Stimulated activated naive CD8-positive, alpha-beta T cell treated with anti-CD3 and anti-CD28 coated beads, Interleukin-15, Interleukin-2, amounts not matched to agents 100 U/mL and 50 U/mL, for 24 hours (primary cell): ENCODE results near the gene PLPP1.
A peak's percentile ranks its signal among the peaks of the same experiment; 100 is the strongest.

Experiments
- ATAC-seq: fragments of 150-1000 bp; cut with Tn5 transposase; one replicate; pipeline ENCODE4 v1.10.0; 2021
- DNase-seq: peaks from one replicate; pipeline ENCODE4 v3.0.0; 2021

The PLPP1 gene

DNA sequence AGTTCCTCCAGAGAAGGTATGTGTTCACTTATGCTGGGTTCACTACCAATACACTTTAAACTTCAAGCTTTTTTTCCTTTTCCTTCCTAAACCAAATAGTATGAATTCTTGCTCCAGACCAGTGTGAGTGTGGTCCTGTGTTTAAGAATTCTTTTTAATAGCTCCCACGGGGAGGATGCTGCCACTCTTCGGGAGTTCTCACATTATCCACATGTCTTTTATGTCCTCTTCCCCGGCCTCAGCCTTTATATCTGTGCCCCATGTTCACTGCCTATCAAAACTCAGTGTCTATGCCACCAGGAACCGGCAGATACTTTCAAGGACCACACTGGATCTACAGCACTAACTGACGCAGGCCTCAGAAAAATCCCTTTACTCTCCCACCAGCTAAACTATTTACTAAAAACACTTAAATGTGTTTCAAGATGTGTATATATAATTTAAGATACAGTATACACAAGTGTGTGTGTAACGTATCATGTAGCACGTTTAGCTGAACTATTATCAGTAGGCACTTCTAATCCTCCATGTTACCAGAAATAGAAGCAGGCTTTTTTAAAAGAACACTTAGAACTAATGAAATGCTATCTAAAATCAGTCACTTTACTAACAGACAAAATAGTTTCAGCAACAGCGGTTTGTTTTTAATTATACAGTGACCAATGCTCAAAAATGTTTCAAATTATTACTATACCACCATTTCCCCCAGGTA is 88.0 kb downstream of the PLPP1 start:
- no peak for ATAC-seq
- DNase-seq: no peak

DNA sequence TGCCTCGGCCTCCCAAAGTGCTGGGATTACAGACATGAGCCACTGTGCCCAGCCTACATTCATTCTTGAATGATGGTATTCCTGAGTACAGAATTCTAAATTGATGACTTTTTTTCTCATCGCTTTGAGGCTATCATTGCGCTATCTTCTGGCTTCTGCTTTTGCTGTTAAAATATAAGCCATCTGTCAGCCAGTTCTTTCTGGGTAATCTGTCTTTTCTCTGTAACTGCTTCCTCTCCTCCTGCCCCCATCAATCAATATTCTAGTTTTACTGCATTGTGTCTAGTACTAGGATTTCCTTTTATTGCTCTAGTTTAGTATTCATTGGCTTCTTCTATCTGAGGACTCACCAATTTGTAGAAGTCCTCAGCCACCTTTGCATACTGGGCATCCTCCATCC is 89.0 kb downstream of the PLPP1 start:
- DNase-seq: no peak
- no peak for ATAC-seq

DNA sequence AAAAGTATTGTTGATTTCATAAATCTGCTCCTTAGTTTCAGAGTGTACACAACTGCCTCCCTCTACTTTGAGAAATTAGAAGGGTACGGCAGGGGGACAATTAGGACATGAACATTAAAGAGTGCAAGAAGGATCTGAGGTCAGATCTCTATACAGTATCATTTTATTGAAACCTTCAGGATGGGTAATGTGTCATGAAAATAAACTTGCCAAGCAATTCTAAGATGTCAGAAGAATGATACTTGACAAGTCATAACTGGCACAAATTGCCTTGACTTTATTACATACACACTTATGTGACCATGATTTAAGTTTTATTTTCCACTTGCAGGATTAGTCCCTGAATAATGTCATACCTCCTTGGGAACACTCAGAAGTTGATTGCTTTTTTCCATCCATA is 92.8 kb downstream of the PLPP1 start:
- DNase-seq (no peak), ATAC-seq (no peak)

DNA sequence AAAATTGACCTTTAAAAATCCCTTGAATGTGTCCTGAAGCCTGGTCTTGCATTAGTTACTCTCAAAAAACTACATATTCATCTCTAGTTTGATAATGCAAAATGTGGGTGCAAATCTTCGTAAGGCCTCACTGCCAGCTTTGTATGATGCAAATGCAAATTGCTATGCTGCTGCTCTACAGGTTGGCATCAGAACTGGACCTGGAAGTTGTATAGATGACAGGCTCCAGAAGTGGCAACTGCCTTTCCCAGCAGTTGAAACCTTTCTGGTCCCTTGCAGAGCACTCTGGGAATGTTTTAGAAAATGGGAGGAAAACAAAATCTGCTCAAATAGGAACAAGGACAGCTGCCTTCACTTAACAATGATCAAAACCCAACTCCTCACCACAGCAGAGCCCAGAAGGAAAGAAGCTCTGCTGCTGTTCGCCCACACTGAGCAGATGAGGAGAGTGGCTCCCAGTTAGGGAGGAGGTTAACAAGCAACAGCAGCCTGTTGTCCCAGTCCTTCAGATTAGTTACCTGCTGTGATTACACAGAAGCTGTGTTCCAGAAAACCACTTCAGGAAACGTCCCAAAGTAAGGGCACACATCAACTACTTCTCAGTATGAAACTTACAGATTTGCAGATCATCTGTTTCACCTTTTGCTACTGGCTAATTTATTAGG is 93.5 kb downstream of the PLPP1 start:
- no peak for ATAC-seq
- DNase-seq: no peak

DNA sequence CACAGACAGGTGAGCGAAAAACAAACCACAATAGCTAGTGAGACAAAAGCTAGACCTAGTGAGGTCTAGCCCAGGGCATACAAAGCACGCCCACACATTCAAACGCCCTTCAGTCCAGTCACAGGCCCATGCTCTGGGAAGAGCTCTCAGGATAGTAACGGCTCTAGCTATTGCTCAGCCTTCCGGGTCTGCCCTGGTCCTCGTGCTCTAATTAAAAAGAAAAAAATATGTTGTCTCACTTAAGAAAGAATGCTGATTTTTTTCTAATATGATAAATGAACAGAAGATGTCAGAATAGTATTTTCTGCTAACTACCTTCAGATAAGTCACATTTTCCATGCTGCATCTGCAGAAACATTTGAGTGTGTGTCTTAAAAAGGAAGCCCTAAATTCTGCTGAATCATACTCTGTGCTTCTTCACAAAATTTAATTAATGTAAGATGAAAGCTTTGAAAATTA is 94.5 kb downstream of the PLPP1 start:
- peak; percentile 58 for ATAC-seq

DNA sequence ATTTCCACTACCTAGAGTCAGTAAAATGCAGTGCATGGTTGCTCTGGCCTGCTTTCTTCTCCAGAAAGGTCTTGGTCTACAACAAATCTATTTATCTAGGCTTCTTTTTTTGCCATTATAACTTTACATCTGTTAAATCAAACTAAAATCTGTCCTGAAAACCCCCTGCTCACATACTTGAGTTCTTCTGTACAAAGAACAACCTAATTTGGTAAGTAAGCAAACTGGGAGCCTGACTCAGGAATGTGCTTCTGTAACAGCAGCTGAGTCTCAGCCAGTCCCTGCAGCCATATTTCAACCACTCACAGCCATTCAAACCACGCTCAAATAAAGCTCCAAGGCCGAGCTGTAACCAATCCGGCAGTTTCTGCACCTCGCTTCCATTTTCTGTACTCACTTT is 95.8 kb downstream of the PLPP1 start:
- DNase-seq: no peak
- ATAC-seq: no peak

More for the DNA sequence above, 94.5 kb downstream of the PLPP1 start:
- peak; percentile 14 for DNase-seq

DNA sequence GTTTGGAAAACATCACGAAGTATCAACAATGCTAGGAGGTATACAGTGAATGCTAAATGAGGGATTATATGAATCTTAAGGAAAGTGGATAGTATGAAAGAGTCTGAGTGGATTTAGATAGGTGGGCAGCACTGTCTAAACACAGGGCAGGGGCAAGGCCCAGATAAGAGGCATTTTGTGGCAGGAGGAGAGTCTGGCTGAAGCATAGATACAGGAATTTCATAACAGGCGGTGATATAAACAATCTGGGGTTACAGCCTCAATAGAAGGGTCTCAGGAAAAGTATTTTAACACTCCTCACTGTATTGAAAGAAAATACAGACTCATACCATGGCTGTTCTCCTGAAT is 96.9 kb downstream of the PLPP1 start:
- ATAC-seq: no peak

DNA sequence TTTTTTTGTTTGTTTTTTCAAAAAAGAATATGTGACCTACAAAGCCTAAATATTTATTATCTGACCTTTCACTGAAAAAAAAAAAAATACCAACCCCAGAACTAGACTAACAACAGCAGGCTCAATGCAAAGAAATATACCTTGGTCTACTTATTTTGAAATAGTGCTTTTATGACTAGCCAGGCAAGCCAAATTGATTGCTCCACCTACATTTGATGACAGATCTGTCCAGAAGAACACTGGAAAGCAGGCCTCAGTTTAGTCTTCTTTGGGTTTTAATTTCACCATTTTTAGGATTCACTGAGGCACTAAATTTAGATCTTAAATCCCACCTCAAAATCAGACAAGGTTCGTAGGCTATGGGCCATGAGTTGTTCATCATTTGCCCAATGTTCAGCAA is 97.3 kb downstream of the PLPP1 start:
- DNase-seq (no peak), ATAC-seq (no peak)

More for the DNA sequence above, 96.9 kb downstream of the PLPP1 start:
- no peak for DNase-seq

DNA sequence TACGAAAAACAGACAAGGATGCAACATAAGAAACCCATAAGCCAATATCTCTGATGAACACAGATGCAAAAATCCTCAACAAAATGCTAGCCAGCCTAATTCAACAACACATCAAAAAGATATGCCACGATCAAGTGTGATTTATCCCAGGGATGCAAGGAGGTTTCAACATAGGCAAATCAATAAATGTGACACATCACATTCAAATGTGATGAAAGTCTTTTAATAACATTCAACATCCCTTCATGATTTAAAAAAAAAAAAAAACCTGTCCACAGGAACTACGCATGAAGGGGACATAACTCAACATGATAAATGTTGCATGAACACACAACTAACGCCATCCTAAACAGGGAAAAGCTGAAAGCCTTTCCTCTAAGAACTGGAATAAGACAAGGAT is 102.2 kb downstream of the PLPP1 start:
- DNase-seq: no peak
- ATAC-seq: no peak

DNA sequence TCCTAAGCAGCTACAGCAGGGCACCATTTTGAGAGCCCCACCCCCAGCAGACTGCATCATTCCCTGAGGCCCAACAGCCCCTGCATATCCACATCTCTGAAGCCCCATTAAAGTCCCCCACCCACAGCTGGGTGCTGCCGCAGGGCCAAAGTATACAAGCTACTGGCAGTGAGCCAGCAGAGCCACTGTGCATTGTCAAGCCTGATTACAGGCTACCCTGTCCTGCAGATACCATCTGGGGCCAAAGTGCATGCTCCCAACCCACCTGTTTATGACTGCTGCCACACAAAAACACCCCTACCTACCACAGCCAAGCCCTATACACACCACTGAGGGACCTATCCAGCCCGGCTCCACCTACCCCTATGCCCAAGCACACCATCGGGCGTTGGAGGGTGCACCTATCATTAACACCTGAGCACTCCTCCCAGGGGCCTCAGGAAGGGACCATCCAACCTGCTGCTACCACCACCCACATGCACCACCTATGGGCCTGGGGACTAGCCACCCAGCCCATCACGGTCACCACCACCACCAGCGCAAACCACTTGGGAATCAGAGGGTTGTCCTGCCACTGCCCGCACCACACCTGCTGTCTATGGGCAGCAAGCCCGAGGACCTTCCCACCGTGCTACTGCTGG is 105.0 kb downstream of the PLPP1 start:
- ATAC-seq (no peak), DNase-seq (no peak)

DNA sequence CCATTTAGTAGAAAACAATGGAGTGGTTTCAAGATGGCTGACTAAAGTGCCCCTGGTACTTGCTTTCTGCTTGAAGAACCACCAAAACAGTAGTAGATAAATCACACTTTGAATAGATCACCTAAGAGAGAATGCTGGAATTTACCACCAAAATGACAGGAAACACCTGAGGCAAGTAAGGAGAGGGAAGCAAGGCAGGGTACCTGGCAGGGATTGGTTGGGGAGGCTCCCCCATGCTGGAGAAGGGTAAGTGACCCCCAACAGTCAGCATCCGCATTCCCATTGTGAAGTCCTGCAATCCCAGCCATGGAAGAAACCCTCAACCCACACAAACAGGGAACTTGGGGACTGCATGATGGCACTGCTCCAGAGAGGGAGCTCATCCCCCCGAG is 105.5 kb downstream of the PLPP1 start:
- no peak for ATAC-seq
- no peak for DNase-seq

DNA sequence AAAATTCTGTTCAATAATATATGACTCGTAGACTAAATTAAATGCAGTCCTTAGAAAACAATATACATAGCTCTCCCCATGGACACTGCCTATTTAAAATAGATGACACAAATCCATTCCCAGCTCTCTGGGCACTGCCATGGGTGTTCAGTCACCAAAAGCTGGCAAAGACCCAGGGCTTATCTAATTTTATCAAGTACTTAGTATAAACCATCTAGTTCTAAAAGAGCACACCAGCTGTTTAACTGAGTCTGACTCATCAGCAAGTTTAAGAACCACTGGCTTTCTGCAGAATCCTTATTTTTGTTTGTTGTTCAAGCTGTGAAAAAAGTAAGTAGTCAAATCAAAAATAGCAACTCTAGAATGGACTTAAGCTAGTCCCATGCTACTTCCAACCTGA is 107.6 kb downstream of the PLPP1 start:
- ATAC-seq (no peak), DNase-seq (no peak)

DNA sequence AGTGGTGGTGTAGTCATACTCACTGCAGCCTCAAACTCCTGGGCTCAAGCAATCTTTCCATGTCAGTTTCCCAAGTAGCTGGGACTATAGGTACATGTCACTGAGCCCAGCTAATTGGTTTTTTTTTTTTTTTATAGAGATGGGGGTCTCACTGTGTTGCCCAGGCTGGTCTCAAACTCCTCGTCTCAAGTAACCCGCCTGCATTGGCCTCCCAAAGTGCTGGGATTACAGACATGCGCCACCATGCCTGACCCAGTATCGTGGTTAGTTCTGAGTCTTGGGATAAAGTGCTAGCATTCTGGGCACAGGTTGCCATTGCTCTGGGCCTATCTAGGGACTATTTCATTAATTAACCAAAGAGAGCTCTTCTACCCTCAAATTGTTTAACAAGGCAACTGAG is 108.3 kb downstream of the PLPP1 start:
- ATAC-seq (no peak), DNase-seq (no peak)

DNA sequence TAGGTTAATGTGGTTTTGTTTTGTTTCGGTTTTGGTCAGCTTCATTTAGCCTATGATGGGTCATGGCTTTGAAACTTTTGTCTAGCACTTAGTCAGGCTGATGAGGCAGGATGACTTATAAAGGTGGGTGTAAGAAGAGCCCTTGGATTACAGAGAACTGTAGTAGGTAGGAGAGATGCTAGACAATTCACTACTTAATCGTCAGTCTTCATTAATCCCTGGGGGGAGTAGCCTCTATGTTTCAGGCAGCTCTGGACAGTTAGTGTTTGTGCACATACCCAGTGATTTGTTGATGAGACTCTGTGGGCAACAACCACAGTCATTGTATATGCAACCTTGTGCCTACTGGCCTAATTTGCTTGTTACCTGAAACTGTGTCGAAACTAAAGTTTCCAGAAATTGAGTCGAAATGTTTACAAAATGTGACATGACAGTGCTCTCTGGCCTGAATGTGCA is 113.7 kb downstream of the PLPP1 start:
- ATAC-seq: peak; percentile 98
- DNase-seq: peak; percentile 16

DNA sequence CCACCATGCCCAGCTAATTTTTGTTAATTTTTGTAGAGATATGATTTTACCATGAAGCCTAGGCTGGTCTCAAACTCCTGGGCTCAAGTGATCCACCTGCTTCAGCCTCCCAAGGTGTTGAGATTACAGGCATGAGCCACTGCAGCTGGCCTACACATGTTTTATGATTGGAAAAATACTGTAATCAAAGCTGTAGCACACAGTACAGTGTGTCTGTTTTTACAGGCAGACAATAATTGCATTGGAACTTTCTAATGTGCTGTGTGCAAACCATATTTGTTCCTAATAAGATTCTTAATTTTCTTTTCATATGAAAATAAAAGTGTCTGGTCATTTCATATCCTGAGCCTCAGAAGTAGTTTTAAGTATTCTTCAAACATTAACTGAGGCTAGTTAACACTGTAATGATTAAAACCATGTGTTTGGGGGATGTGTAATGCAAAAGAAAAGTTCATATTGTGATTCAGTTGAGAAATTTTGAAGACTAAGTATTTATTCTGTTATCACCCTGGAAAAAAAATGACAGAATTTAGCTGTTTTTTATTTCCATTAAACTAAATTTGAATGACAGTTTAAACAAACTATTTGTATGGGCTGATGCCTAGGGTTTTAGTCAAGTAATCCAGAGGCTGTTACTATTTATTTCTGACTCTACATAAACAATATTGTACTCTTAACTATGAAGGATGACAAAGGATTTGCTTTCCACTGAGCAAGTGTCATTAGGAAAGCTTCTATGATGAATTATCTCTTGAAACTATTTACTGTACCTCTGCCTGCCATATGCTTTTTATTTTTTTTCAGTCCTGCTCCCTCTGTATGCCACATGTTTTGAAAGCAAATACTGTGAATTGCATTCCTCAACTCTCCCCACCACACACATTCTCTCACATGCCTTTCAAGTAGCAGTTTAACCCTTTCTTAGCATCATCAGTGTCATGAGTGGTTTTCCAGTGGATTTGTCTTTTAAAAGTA is 115.5 kb downstream of the PLPP1 start:
- DNase-seq (no peak), ATAC-seq (no peak)

DNA sequence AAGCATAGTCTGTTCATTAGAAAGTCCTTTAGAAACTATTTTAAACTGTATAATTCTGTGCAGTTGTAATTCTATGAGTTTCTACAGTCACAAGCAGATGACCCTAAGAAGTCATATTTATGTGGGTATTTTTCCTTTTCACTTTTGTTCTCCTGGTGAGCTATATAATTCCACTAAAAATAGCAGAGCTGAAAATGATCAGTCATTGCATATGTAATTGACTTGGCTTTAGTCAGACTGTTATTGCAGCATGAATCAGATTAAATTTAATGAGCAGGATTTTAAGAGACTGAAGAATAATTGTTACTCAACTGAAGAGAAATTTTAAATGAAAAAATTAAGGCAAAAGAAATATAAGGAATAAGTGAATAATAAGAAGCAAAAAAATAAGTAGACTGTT is 118.5 kb downstream of the PLPP1 start:
- ATAC-seq: no peak

DNA sequence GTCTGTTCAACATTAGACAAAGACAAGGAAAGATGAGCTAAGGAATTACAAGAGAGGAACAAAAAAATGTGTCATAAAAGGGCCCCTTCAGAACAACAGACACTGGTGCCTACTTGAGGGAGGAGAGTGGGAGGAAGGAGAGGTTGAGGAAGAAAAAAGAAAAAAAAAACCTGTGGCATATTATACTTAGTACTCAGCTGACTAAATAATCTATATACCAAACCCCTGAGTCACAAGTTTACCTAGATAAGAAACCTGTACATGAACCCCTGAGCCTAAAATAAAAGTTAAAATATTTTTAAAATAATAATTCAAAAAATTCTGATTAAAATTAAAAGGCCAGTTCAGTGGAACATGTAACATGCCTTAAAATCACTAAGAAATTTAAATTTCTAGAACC is 119.7 kb downstream of the PLPP1 start:
- no peak for ATAC-seq
- no peak for DNase-seq

More for the DNA sequence above, 118.5 kb downstream of the PLPP1 start:
- DNase-seq: no peak

DNA sequence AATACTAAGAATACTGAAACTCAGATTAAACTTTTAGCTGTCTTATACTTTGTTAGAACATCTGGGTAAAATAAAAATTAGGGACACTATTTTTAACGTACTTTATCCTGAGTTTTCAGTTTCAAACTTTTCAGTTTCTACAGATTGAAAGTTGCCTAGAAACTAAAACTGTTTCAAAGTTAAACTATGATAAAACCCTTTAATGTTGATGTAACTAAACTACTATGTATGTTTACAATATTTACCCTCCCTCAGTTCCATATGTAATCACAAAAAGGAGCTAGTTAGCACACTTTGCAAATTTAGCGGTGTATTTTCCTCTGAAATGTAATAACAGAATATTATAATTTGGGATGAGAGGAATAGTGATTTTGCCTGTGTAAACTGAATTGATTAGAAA is 121.1 kb downstream of the PLPP1 start:
- DNase-seq: no peak
- no peak for ATAC-seq

DNA sequence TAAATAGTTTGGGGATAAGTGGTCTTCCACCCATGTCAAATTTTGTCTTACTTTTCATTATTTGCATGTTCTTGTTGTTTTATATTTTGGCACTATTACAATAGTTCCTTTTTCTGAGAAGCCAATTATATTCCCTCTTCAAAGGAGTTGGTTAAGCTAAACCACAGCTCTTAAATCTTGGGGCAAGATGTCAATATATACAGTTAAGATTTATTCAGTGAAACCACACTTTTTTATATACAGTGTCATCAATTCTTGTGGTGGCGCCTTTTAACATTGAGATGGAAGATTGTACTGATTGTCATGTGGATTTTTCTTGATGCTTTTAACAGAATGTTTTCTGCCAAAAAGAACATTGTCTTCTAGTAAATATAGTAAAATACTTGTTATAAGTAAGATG is 122.9 kb downstream of the PLPP1 start:
- ATAC-seq: no peak

DNA sequence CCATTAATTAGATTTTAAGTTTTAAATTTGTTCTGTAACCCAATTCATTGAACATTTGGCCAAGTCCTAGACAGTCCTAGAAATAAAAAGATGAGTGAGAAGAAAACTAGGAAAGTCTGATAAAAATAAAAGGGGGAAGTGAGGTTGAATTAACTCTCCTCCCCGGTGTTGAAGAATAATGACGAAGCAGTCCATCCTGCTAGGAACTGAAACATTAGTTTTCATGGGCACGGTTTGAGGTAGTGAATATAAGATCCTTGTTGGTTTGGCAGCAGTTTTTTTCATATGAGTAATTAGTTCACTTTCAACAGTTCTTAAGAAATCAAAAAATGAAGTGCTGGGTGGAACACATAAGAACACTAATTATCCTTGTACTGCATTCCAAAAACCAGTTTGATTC is 123.9 kb downstream of the PLPP1 start:
- DNase-seq (no peak), ATAC-seq (no peak)

More for the DNA sequence above, 122.9 kb downstream of the PLPP1 start:
- no peak for DNase-seq

DNA sequence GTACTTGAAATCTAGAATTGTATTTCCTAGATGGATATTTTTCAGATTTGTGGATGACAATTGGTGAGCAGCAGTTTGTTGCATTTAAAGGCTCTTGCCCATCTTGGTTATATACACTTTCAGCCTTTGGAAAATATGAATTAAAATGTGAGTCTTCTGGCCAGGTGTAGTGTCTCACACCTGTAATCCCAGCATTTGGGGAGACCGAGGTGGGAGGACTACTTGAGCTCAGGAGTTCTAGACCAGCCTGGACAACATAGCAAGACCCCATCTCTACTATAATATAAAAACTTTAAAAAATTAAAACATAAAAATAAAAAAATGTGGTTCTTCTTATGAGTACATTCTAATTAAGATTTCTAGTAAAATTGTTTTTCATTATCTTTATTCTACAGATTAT is 125.0 kb downstream of the PLPP1 start:
- ATAC-seq (no peak), DNase-seq (no peak)

DNA sequence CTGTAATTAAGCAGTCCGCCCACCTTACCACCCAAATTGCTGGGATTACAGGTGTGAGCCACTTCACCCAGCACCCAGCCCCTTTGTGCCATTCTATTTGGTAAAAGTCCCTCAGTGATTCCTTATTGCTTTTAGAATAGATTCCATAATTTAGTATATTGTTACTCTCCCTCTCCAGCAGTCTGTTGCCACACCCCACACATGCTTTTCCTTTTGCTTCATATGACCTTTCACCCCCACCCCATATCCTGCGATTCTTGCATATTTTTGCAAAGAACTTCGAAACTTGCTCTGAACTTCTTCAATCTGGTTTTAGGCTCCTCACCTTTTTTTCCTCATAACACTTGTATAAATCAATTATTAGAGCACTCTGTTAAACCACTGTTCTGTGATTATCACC is 126.8 kb downstream of the PLPP1 start:
- DNase-seq: no peak
- ATAC-seq: no peak
